HepG2 (cell line): ENCODE results near the gene EGFR. TPM values are rescaled to one million over a fixed set of nuclear protein-coding genes. Genes with fewer than 3 reads are reported as not detected.

Experiments
- ELF4 ChIP-seq: sonication (generic); formaldehyde crosslinking; IDR thresholded peaks from 2 replicates; pipeline ENCODE4 v1.5.0; 2020; ENCODE audit warnings: missing genetic modification reagents, mild to moderate bottlenecking, moderate library complexity, borderline replicate concordance
- MXD4 ChIP-seq: IDR thresholded peaks from 2 replicates; pipeline ENCODE4 v1.6.1; 2016; ENCODE audit warnings: mild to moderate bottlenecking, missing biosample characterization, missing genetic modification reagents
- NAIF1 ChIP-seq: sonication (generic); formaldehyde crosslinking; IDR thresholded peaks from 2 replicates; pipeline ENCODE4 v1.5.0; 2020; ENCODE audit warnings: mild to moderate bottlenecking, missing genetic modification reagents, borderline replicate concordance
- REXO4 ChIP-seq: sonication (generic); formaldehyde crosslinking; IDR thresholded peaks from 2 replicates; pipeline ENCODE4 v1.8.0; 2022; ENCODE audit warnings: missing genetic modification reagents, mild to moderate bottlenecking, borderline replicate concordance
- SAFB2 ChIP-seq: sonication (generic); formaldehyde crosslinking; IDR thresholded peaks from 2 replicates; pipeline ENCODE4 v1.5.1; 2020; ENCODE audit warnings: missing genetic modification reagents, low read depth, mild to moderate bottlenecking, borderline replicate concordance
- STAT5B ChIP-seq: sonication (generic); formaldehyde crosslinking; IDR thresholded peaks from 2 replicates; pipeline ENCODE4 v1.4.0; 2020; ENCODE audit warnings: missing genetic modification reagents
- TFDP2 ChIP-seq: sonication (generic); formaldehyde crosslinking; IDR thresholded peaks from 2 replicates; pipeline ENCODE4 v1.4.0; 2020; ENCODE audit warnings: missing genetic modification reagents
- TRAFD1 ChIP-seq: sonication (generic); formaldehyde crosslinking; IDR thresholded peaks from 2 replicates; pipeline ENCODE4 v1.5.1; 2020; ENCODE audit warnings: missing genetic modification reagents, mild to moderate bottlenecking, borderline replicate concordance
- YEATS4 ChIP-seq: sonication (generic); formaldehyde crosslinking; IDR thresholded peaks from 2 replicates; pipeline ENCODE4 v1.4.0; 2020; ENCODE audit warnings: missing genetic modification reagents, borderline replicate concordance
- ZFY ChIP-seq: sonication (generic); formaldehyde crosslinking; IDR thresholded peaks from 2 replicates; pipeline ENCODE4 v1.4.0; 2020; ENCODE audit warnings: missing genetic modification reagents
- ZNF556 ChIP-seq: sonication (generic); formaldehyde crosslinking; IDR thresholded peaks from 2 replicates; pipeline ENCODE4 v1.4.0; 2020; ENCODE audit warnings: mild to moderate bottlenecking, missing genetic modification reagents, borderline replicate concordance
- ZNF598 ChIP-seq: sonication (generic); formaldehyde crosslinking; IDR thresholded peaks from 2 replicates; pipeline ENCODE4 v1.5.1; 2020; ENCODE audit warnings: mild to moderate bottlenecking, missing genetic modification reagents, borderline replicate concordance
- ZNF670 ChIP-seq: sonication (generic); formaldehyde crosslinking; IDR thresholded peaks from 2 replicates; pipeline ENCODE4 v1.8.0; 2022; ENCODE audit warnings: mild to moderate bottlenecking, missing genetic modification reagents, borderline replicate concordance
- ZNF672 ChIP-seq: sonication (generic); formaldehyde crosslinking; IDR thresholded peaks from 2 replicates; pipeline ENCODE4 v1.8.1; 2022; ENCODE audit warnings: missing genetic modification reagents
- polyA plus RNA-seq, 8 experiments: library from polyadenylated mRNA; depleted of rRNA in 3 of 8; stranded (reverse) in 7 of 8; unstranded in 1 of 8; fragments of >200 nt; fragmentation: Illumina TruSeq in 4 of 8; extraction: Trizol in 4 of 8; gene quantifications; 2 replicates each; pipeline versions ENCODE4 v1.2.1 to v1.2.3, GENCODE V29; 2011 to 2016; ENCODE audit warnings: low read depth in 4 of 8, missing spikeins in 1 of 8, mixed read lengths in 1 of 8; ENCODE audit not compliant: insufficient read depth in 1 of 8
- total RNA-seq, 5 experiments: library from RNA; depleted of rRNA; stranded (reverse); fragments of >200 nt; fragmentation: Illumina TruSeq; extraction: Trizol; gene quantifications; 2 replicates each; pipeline ENCODE4 v1.2.3, GENCODE V29; 2016; ENCODE audit warnings: low read depth in 1 of 5
- TF ChIP-seq, protein P1 (sequence below): sonication (generic); formaldehyde crosslinking; IDR thresholded peaks from 2 replicates; pipeline ENCODE4 v1.9.0; 2021; ENCODE audit warnings: missing genetic modification reagents, borderline replicate concordance
- TF ChIP-seq, protein P2 (sequence below): sonication (generic); formaldehyde crosslinking; IDR thresholded peaks from one replicate; pipeline ENCODE4 v1.5.1; 2020; ENCODE audit warnings: mild to moderate bottlenecking, missing genetic modification reagents; ENCODE audit errors: not compliant biosample characterization

EGFR gene
- total and polyA plus RNA-seq, 2 of the 13 experiments (the other 11 are each of a cell fraction or from before 2014, with no cell fraction given): 7.0 to 10.0 TPM

- no peak for TF ChIP-seq NAIF1 (CRISPR knock-in tag)
- no peak for TF ChIP-seq ZNF556 (CRISPR knock-in tag)
- no peak for TF ChIP-seq TFDP2 (CRISPR knock-in tag)
- TF ChIP-seq, protein P1, sequence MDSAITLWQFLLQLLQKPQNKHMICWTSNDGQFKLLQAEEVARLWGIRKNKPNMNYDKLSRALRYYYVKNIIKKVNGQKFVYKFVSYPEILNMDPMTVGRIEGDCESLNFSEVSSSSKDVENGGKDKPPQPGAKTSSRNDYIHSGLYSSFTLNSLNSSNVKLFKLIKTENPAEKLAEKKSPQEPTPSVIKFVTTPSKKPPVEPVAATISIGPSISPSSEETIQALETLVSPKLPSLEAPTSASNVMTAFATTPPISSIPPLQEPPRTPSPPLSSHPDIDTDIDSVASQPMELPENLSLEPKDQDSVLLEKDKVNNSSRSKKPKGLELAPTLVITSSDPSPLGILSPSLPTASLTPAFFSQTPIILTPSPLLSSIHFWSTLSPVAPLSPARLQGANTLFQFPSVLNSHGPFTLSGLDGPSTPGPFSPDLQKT: no peak
- no peak for TF ChIP-seq TRAFD1 (CRISPR knock-in tag)
- TF ChIP-seq ELF4: no peak
- no peak for TF ChIP-seq REXO4
- TF ChIP-seq ZNF598: no peak
- no peak for TF ChIP-seq STAT5B (CRISPR knock-in tag)
- no peak for TF ChIP-seq ZNF672 (CRISPR knock-in tag)
- peak; percentile 65; the same call in 1 of the 2 replicates for TF ChIP-seq ZFY (CRISPR knock-in tag)
- no peak for TF ChIP-seq YEATS4
- TF ChIP-seq ZNF670 (CRISPR knock-in tag): no peak
- TF ChIP-seq MXD4 (CRISPR knock-in tag): no peak
- TF ChIP-seq, protein P2, sequence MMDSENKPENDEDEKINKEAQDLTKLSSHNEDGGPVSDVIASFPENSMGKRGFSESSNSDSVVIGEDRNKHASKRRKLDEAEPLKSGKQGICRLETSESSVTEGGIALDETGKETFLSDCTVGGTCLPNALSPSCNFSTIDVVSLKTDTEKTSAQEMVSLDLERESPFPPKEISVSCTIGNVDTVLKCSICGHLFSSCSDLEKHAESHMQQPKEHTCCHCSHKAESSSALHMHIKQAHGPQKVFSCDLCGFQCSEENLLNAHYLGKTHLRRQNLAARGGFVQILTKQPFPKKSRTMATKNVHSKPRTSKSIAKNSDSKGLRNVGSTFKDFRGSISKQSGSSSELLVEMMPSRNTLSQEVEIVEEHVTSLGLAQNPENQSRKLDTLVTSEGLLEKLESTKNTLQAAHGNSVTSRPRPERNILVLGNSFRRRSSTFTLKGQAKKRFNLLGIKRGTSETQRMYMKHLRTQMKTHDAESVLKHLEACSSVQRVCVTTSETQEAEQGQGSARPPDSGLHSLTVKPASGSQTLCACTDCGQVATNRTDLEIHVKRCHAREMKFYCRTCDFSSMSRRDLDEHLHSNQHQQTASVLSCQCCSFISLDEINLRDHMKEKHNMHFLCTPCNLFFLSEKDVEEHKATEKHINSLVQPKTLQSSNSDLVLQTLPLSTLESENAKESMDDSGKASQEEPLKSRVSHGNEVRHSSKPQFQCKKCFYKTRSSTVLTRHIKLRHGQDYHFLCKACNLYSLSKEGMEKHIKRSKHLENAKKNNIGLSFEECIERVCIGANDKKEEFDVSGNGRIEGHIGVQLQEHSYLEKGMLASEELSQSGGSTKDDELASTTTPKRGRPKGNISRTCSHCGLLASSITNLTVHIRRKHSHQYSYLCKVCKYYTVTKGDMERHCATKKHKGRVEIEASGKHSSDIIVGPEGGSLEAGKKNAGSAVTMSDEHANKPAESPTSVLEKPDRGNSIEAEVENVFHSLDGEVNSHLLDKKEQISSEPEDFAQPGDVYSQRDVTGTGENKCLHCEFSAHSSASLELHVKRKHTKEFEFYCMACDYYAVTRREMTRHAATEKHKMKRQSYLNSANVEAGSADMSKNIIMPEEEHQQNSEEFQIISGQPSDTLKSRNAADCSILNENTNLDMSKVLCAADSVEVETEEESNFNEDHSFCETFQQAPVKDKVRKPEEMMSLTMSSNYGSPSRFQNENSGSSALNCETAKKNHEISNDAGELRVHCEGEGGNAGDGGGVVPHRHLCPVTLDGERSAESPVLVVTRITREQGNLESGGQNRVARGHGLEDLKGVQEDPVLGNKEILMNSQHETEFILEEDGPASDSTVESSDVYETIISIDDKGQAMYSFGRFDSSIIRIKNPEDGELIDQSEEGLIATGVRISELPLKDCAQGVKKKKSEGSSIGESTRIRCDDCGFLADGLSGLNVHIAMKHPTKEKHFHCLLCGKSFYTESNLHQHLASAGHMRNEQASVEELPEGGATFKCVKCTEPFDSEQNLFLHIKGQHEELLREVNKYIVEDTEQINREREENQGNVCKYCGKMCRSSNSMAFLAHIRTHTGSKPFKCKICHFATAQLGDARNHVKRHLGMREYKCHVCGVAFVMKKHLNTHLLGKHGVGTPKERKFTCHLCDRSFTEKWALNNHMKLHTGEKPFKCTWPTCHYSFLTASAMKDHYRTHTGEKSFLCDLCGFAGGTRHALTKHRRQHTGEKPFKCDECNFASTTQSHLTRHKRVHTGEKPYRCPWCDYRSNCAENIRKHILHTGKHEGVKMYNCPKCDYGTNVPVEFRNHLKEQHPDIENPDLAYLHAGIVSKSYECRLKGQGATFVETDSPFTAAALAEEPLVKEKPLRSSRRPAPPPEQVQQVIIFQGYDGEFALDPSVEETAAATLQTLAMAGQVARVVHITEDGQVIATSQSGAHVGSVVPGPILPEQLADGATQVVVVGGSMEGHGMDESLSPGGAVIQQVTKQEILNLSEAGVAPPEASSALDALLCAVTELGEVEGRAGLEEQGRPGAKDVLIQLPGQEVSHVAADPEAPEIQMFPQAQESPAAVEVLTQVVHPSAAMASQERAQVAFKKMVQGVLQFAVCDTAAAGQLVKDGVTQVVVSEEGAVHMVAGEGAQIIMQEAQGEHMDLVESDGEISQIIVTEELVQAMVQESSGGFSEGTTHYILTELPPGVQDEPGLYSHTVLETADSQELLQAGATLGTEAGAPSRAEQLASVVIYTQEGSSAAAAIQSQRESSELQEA (CRISPR knock-in tag): peak; percentile 8
- no peak for TF ChIP-seq SAFB2 (CRISPR knock-in tag)
Observed at GRCh38 chr7:55133630-55134358, 115.0 kb downstream of the EGFR start (continued).
